GM18870 (cell line): ENCODE results near the gene COL6A3.
"Not testable (repeated sequence)": the region's sequence is repeated elsewhere in the genome, so short reads cannot be mapped to it uniquely, and the experiment has no call there.

Experiments used
- ATAC-seq: cut with Tn5 transposase; IDR thresholded peaks from one replicate; pipeline ENCODE4 v1.9.1; 2021; ENCODE audit warnings: moderate library complexity; ENCODE audit not compliant: unreplicated experiment

The COL6A3 gene

GRCh38 chr2:237320801-237321560 is 93.0 kb downstream of the COL6A3 start:
- no peak for ATAC-seq

- no peak for ATAC-seq
These were observed 94.1 kb downstream of the COL6A3 start for GRCh38 chr2:237319887-237320286.

GRCh38 chr2:237319086-237319820 is 94.7 kb downstream of the COL6A3 start:
- ATAC-seq, result no peak

DNA sequence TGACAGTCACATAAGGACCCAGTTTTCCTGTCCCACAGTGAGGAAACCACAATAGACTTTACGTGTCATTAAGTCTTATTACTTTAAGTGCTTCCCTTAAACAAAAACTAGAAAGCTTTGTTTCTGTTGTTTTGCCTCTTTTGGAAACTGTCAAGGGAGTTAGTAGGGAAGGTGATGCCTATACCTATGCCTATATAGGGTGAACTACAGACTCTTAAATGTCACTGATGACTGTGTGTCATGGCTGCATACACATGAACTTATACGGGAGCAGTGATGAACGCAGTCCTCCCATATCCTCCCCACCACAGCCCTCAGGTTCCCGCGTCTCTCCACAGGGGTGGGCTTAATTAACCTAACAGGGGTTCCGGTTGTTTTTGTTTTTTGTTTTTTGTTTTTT is 97.6 kb downstream of the COL6A3 start:
- no peak for ATAC-seq

GRCh38 chr2:237315829-237316225 is 98.1 kb downstream of the COL6A3 start:
- no peak for ATAC-seq

- ATAC-seq, result no peak
These were observed 98.7 kb downstream of the COL6A3 start for GRCh38 chr2:237315170-237315828.

GRCh38 chr2:237314681-237315080 is 99.3 kb downstream of the COL6A3 start:
- ATAC-seq, result no peak

DNA sequence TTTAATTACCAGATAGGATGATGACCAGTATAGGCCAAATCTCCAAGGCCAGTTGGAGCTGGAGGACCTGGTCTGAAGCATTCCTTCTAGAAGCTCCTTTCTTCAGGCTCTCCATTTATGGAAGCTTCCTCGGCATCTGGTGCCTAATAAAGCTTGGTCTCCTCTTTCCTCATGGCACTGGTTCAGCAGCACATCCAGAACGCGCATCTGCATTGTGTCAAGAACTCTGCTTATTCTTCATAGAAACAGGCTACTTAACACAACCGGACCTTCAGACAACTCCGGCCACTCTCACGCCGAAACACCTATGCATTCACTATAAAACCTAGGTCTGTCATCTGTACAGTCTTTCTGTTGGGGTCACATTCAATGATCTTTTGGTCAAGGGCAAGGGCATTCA is 99.8 kb downstream of the COL6A3 start:
- ATAC-seq, result no peak

- ATAC-seq, result no peak
These were observed 101.8 kb downstream of the COL6A3 start for GRCh38 chr2:237312021-237312755.

DNA sequence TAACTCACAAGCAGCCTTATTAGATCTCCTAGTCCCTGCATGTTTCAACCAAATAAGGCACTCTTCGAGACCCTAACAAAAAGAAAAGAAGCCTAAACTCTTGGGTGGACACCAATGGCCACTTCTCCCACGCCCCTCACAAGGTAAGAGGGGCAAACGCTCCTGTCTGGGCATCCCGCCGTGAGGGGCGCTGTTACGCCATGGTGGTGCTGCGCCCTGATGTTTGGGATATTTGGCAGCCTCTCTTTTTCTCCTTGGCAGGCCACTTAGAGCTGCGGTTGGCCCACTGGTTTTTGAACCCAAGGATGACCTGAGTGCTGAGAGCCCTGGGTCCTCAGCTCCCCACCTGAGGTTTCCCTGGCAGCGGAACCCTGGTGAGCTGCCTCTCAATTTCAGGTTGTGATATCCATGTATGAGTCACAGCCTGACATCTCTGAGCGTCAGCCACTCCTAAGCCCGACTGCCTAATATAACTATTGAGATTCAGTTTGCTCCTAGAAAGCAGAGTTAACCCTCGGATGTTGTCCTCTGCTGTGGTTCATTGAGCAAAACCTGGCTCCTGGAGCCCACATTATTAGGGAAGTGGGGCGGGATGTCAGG is 103.3 kb downstream of the COL6A3 start:
- no peak for ATAC-seq

DNA sequence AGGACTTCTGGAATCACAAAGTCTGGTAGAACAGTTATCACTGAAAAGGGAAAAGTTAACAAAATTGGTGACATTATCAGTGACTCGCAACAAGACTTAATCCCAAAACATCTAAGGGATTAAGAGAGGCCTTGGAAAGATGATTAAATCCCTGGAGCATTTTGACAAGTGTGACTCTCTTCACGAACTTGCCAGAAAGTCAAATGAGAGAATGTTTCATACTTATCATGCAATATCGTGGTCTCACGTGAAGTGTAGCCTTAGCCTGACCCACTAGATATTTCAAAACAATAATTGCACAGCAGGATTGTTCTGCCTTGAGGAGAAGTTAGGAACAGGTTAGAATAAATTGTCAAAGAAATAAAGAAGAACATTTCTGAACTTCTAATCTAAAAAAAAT is 104.5 kb downstream of the COL6A3 start:
- no peak for ATAC-seq

DNA sequence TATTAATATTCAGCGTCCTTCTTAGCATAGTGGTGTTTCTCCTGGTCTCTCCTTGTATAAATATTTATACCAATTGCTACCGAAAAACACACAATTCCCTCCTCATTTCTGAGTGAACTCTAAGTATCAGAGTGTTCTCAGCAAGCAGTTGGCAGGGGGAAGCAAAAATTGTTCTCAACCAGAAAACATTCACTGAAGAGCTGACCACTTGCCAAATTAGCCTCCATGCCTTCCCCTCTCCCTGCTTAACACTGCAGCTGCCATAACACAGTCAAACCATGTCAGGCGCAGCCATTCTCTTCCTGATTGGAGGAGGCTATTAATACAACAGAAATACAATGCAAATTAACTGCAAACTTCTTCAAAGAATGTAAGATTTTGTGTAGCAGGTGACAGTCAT is 105.0 kb downstream of the COL6A3 start:
- ATAC-seq, result no peak

- no peak for ATAC-seq
These were observed 106.5 kb downstream of the COL6A3 start for GRCh38 chr2:237307474-237307873.

- no peak for ATAC-seq
These were observed 107.2 kb downstream of the COL6A3 start for GRCh38 chr2:237306787-237307170.

DNA sequence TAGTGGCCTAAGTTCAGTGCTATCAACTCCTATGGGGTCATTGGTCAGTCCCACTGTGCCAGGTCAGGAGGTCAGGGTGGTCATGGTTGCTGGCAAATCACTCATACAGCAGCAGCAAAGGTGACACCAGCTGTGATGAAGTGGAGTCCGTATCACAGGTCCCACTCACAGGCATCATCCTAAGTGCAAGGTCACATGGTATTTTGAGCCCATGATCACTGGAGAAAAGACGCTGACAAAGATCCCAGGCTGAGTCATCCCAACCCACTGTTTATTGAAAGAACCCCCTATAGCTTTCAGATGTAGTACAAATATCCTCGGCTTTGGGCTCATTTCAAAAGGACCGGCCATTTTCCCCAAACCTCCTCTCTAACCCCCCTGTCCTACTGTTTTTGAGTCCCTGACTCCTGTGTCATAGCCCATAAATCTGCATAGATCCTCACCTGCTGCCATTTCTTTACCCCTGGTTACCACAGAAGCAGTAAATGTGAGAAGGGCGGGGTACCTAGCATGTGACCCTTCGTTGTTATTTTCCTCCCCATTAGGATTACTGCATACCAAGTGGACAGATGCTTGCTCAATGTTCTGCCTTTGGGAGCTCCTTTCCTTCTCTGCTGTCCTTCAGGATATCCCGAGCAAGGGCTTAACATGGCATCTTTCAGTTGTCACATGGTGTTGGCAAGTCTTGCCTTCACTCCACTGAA is 107.7 kb downstream of the COL6A3 start:
- no peak for ATAC-seq

- no peak for ATAC-seq
These were observed 108.4 kb downstream of the COL6A3 start for GRCh38 chr2:237305579-237305978.

- ATAC-seq, result no peak
These were observed 109.0 kb downstream of the COL6A3 start for GRCh38 chr2:237304763-237305514.

DNA sequence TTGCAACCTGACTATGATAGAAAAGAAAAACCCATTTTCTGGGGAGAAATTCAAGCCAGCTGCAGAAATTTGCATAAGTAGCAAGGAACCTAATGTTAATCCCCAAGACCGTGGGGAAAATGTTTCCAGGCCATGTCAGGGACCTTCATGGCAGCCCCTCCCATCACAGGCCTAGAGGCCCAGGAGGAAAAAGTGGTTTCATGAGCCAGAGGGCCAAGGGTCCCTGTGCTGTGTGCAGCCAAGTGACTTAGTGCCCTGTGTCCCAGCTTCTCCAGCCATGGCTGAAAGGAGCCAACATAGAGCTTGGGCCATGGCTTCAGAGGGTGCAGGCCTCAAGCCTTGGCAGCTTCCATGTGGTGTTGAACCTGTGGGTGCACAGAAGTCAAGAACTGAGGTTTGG is 110.7 kb downstream of the COL6A3 start:
- not testable (repeated sequence) for ATAC-seq

GRCh38 chr2:237301595-237301994 is 112.4 kb downstream of the COL6A3 start:
- ATAC-seq, result no peak

GRCh38 chr2:237300739-237301138 is 113.2 kb downstream of the COL6A3 start:
- no peak for ATAC-seq
